Activated B cell treated with CpG ODN at 0.5 μM for 24 hours (primary cell): ENCODE data around the gene ACTA1. TPM values are rescaled to one million over a fixed set of nuclear protein-coding genes. Genes with fewer than 3 reads are reported as not detected.
"Not testable (repeated sequence)": the region's sequence is repeated elsewhere in the genome, so short reads cannot be mapped to it uniquely, and the experiment has no call there.

Source experiments
- ATAC-seq: fragments of 200-7000 bp; cut with Tn5 transposase; one replicate; pipeline ENCODE4 v1.10.0; 2021; ENCODE audit warnings: low read depth, mild to moderate bottlenecking, moderate library complexity
- CTCF ChIA-PET: fragments of 350-600 bp; sonication (Branson Sonifier 250); formaldehyde crosslinking; loops from one replicate; lab custom pipeline; 2021; ENCODE audit warnings: antibody characterized with exemption; lab: Charles Lee
- POLR2A ChIA-PET: fragments of 350-600 bp; sonication (Branson Sonifier 250); formaldehyde crosslinking; loops from one replicate; lab custom pipeline; 2021; ENCODE audit warnings: antibody characterized with exemption; lab: Charles Lee
- DNase-seq: peaks from one replicate; pipeline ENCODE4 v3.0.0; 2022
- H3K27ac Mint-ChIP-seq: one replicate; pipeline ENCODE4 v1.8.0; 2020; ENCODE audit warnings: mixed read lengths
- H3K27me3 Mint-ChIP-seq: one replicate; pipeline ENCODE4 v1.8.0; 2021; ENCODE audit warnings: mixed read lengths
- H3K36me3 Mint-ChIP-seq: one replicate; pipeline ENCODE4 v1.8.0; 2021; ENCODE audit warnings: low read depth, mixed read lengths
- H3K4me1 Mint-ChIP-seq: one replicate; pipeline ENCODE4 v1.8.0; 2021; ENCODE audit warnings: mixed read lengths
- H3K4me3 Mint-ChIP-seq: one replicate; pipeline ENCODE4 v1.8.0; 2020; ENCODE audit warnings: mild to moderate bottlenecking, mixed read lengths
- H3K9me3 Mint-ChIP-seq: one replicate; pipeline ENCODE4 v1.8.0; 2020; ENCODE audit warnings: mixed read lengths
- CTCF ChIP-seq: fragments of 200-600 bp; IDR thresholded peaks from one replicate; pipeline ENCODE4 v1.8.0; 2022; ENCODE audit warnings: antibody characterized with exemption, mild to moderate bottlenecking
- intact Hi-C: fragments of 100-400 bp; cut with micrococcal nuclease; formaldehyde crosslinking; loops from one replicate; pipeline ENCODE4 v1.15.1; 2024
- total RNA-seq: library from RNA; stranded (reverse); gene quantifications from 2 replicates; pipeline ENCODE4 v1.2.3, GENCODE V29; 2022

Gene ACTA1
- total RNA-seq, 1 donor from 2014 or later: 0.22 TPM

GRCh38 chr1:229407206-229408026 lies 26.5 kb downstream of the ACTA1 start:
- ATAC-seq (peak; percentile 37), DNase-seq (peak; percentile 23)
- Mint-ChIP-seq H3K4me1 (peaks cover 11% of the 10 kb centered on the region), H3K36me3 (no peaks in the 10 kb centered on the region), H3K4me3 (peak overlapping the region; percentile 78), H3K27ac (no peak overlapping the region), H3K9me3 (no peaks in the 10 kb centered on the region), H3K27me3 (peaks cover 61% of the 10 kb centered on the region)
- ChIA-PET POLR2A (interaction anchor here (0.9 kb wide), 1 partner anchor 73 kb away, joined by 5 read pairs; no protein-coding TSS in a partner anchor), CTCF (interaction anchor here (2.2 kb wide), 1 partner anchor 74 kb away, joined by 10 read pairs; no protein-coding TSS in a partner anchor)
- no peak for TF ChIP-seq CTCF
- intact Hi-C loops: loop anchor here (1.0 kb wide), 1 partner anchor 75 kb away; no protein-coding TSS in a partner anchor

GRCh38 chr1:229406798-229407197 lies 27.1 kb downstream of the ACTA1 start:
- TF ChIP-seq CTCF: no peak
- DNase-seq (no peak), ATAC-seq (no peak)
- intact Hi-C loops: loop anchor here (1.0 kb wide), 1 partner anchor 76 kb away; no protein-coding TSS in a partner anchor
- CTCF ChIA-PET: interaction anchor here (0.7 to 2.2 kb wide), 2 partner anchors 75 to 152 kb away, joined by 7 to 10 read pairs; no protein-coding TSS in a partner anchor
- Mint-ChIP-seq H3K36me3 (no peaks in the 10 kb centered on the region), H3K4me1 (peaks cover 11% of the 10 kb centered on the region), H3K27ac (no peak overlapping the region), H3K4me3 (peak overlapping the region; percentile 78), H3K9me3 (no peaks in the 10 kb centered on the region), H3K27me3 (peaks cover 61% of the 10 kb centered on the region)
- POLR2A ChIA-PET: interaction anchor here (0.9 kb wide), 1 partner anchor 74 kb away, joined by 5 read pairs; no protein-coding TSS in a partner anchor

GRCh38 chr1:229403573-229403972 lies 30.3 kb downstream of the ACTA1 start:
- peaks cover 58% of the 10 kb centered on the region for H3K27me3 Mint-ChIP-seq
- no peak overlapping the region for H3K4me3 Mint-ChIP-seq
- H3K4me1 Mint-ChIP-seq: peaks cover 6% of the 10 kb centered on the region
- no peaks in the 10 kb centered on the region for H3K36me3 Mint-ChIP-seq
- ChIA-PET POLR2A (no interaction called here), CTCF (no interaction called here)
- H3K9me3 Mint-ChIP-seq: no peaks in the 10 kb centered on the region
- DNase-seq (no peak), ATAC-seq (no peak)
- H3K27ac Mint-ChIP-seq: no peak overlapping the region
- TF ChIP-seq CTCF: no peak
- intact Hi-C loops: no loop called here

GRCh38 chr1:229402993-229403392 lies 30.9 kb downstream of the ACTA1 start:
- POLR2A ChIA-PET: no interaction called here
- intact Hi-C loops: no loop called here
- no peak overlapping the region for H3K4me3 Mint-ChIP-seq

GRCh38 chr1:229402329-229402728 lies 31.6 kb downstream of the ACTA1 start:
- peaks cover 54% of the 10 kb centered on the region for H3K27me3 Mint-ChIP-seq
- H3K36me3 Mint-ChIP-seq, DNase-seq, intact Hi-C loops, POLR2A ChIA-PET, ATAC-seq, CTCF ChIA-PET, H3K27ac Mint-ChIP-seq, H3K4me1 Mint-ChIP-seq, H3K9me3 Mint-ChIP-seq, H3K4me3 Mint-ChIP-seq: not testable (repeated sequence)

More at GRCh38 chr1:229402993-229403392, 30.9 kb downstream of the ACTA1 start:
- peaks cover 6% of the 10 kb centered on the region for H3K4me1 Mint-ChIP-seq
- no peaks in the 10 kb centered on the region for H3K9me3 Mint-ChIP-seq
- H3K27ac Mint-ChIP-seq: no peak overlapping the region
- ATAC-seq: no peak
- no peaks in the 10 kb centered on the region for H3K36me3 Mint-ChIP-seq
- no peak for DNase-seq
- CTCF ChIA-PET: no interaction called here
- H3K27me3 Mint-ChIP-seq: peaks cover 54% of the 10 kb centered on the region
- no peak for TF ChIP-seq CTCF
